Prostate gland (tissue), 2 donors: ENCODE data around the gene VPS18. TPM values are rescaled to one million over a fixed set of nuclear protein-coding genes. Genes with fewer than 3 reads are reported as not detected.

Experiments used
- DNase-seq: peaks from one replicate; pipeline ENCODE4 v3.0.0-alpha.2; 2019; ENCODE audit warnings: low spot score
- H3K27ac ChIP-seq, 2 donors: fragments of 200-600 bp; sonication (generic); 2 replicates each; pipeline ENCODE4 v1.5.1; 2017 to 2019
- H3K27me3 ChIP-seq: fragments of 200-600 bp; sonication (generic); replicated peaks from 2 replicates; pipeline ENCODE4 v1.5.1; 2019; ENCODE audit not compliant: insufficient read depth
- H3K36me3 ChIP-seq, 2 donors: fragments of 200-600 bp; sonication (generic); 1 replicate in 1 of 2; 2 replicates in 1 of 2; pipeline versions ENCODE4 v1.5.1 to v1.8.1; 2017 to 2019
- H3K4me1 ChIP-seq: fragments of 200-600 bp; sonication (generic); replicated peaks from 2 replicates; pipeline ENCODE4 v1.5.1; 2019
- H3K4me3 ChIP-seq, 2 donors: fragments of 200-600 bp; sonication (generic); 2 replicates each; pipeline ENCODE4 v1.5.1; 2017 to 2019
- H3K9me3 ChIP-seq: fragments of 200-600 bp; sonication (generic); 2 replicates; pipeline ENCODE4 v1.5.1; 2017
- POLR2A ChIP-seq: fragments of 450-650 bp; IDR thresholded peaks from one replicate; pipeline ENCODE4 v1.6.1; 2016; ENCODE audit warnings: antibody characterized with exemption, mild to moderate bottlenecking
- POLR2AphosphoS5 ChIP-seq: sonication (generic); formaldehyde crosslinking; IDR thresholded peaks from one replicate; pipeline ENCODE4 v1.6.1; 2017; ENCODE audit warnings: antibody characterized with exemption
- WGBS: methylation state at CpG from one replicate; pipeline ENCODE4 v1.1.5; 2018; 5-methylcytosine and 5-hydroxymethylcytosine counted together
- intact Hi-C: fragments of 100-400 bp; cut with DNase I; formaldehyde crosslinking; loops from one replicate; pipeline ENCODE4 v1.14.2; 2022
- total RNA-seq, 2 donors: library from RNA; depleted of rRNA; stranded (reverse); fragments of >200 nt; gene quantifications; one replicate each; pipeline ENCODE4 v1.1.0, GENCODE V29; 2016
- TF ChIP-seq, protein P1 (sequence below), 4 experiments: fragments of 200-600 bp in 2 of 4; fragments of 450-650 bp in 2 of 4; sonication (generic) in 2 of 4; IDR thresholded peaks; 1 replicate in 3 of 4; 2 replicates in 1 of 4; pipeline ENCODE4 v1.5.1; 2016 to 2019; ENCODE audit warnings: antibody characterized with exemption in 4 of 4, mild to moderate bottlenecking in 2 of 4, moderate library complexity in 2 of 4

The VPS18 gene
- total RNA-seq, 2 donors from 2014 or later, result 32.4 to 39.0 TPM

DNA sequence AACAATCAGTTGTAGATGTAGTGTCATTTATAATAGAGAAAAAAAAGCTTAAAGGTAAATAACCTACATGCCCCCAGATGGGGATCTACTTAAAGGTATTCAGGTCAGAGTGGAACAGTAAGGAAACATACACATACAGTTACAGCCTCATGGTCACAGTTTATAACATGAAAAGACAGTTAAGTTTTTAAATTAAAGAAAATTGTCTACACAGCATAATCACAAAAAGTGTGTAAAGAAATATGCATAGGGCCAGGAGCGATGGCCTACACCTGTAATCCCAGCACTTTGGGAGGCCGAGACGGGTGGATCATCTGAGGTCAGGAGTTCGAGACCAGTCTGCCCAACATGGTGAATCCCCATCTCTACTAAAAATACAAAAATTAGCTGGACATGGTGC, 27.1 kb upstream of the VPS18 start:
- TF ChIP-seq, protein P1, sequence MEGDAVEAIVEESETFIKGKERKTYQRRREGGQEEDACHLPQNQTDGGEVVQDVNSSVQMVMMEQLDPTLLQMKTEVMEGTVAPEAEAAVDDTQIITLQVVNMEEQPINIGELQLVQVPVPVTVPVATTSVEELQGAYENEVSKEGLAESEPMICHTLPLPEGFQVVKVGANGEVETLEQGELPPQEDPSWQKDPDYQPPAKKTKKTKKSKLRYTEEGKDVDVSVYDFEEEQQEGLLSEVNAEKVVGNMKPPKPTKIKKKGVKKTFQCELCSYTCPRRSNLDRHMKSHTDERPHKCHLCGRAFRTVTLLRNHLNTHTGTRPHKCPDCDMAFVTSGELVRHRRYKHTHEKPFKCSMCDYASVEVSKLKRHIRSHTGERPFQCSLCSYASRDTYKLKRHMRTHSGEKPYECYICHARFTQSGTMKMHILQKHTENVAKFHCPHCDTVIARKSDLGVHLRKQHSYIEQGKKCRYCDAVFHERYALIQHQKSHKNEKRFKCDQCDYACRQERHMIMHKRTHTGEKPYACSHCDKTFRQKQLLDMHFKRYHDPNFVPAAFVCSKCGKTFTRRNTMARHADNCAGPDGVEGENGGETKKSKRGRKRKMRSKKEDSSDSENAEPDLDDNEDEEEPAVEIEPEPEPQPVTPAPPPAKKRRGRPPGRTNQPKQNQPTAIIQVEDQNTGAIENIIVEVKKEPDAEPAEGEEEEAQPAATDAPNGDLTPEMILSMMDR (IDR thresholded peaks at IDR 0.05), result no peak
- TF ChIP-seq POLR2A (no peak), POLR2AphosphoS5 (no peak)
- no peak overlapping the region for H3K27ac ChIP-seq
- H3K27me3 ChIP-seq, result no peaks in the 10 kb centered on the region

DNA sequence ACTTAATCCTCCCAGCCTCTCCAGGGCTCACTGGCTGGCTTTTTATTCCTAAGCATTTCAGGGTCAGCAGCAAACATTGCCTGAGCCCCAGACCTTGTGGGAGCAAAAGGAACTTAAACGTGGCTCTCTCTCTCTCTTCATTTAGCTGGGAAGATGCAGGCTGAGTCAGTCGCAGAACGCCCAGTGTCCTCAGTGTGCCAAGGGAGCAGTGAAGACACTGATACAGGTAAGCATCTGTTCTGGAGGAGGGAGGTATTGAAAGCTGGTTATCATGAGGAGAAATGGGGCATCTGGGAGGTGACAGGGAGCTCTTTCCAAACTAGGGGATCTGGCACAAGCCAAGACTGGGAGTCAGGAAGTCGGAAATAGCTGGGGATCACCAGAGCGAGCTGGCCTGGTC, 24.6 kb upstream of the VPS18 start:
- no peak overlapping the region for H3K27ac ChIP-seq
- H3K36me3 ChIP-seq, result no peaks in the 10 kb centered on the region
- no peaks in the 10 kb centered on the region for H3K27me3 ChIP-seq
- no peak for TF ChIP-seq POLR2A
- TF ChIP-seq, protein P1 (IDR thresholded peaks at IDR 0.05), result no peak
- TF ChIP-seq POLR2AphosphoS5, result no peak
- no peaks in the 10 kb centered on the region for H3K9me3 ChIP-seq
- 76% methylated on average over 5 of the region's 5 CpGs for WGBS
- H3K4me3 ChIP-seq, result no peak overlapping the region
- no peak for DNase-seq
- peaks cover 4% of the 10 kb centered on the region for H3K4me1 ChIP-seq
- intact Hi-C loops, result no loop called here

More for the DNA sequence above, 27.1 kb upstream of the VPS18 start:
- Histone ChIP-seq H3K36me3 (no peaks in the 10 kb centered on the region), H3K9me3 (no peaks in the 10 kb centered on the region), H3K4me3 (no peak overlapping the region), H3K4me1 (peaks cover 4% of the 10 kb centered on the region)
- WGBS, result 99% methylated on average over 4 of the region's 4 CpGs
- intact Hi-C loops, result no loop called here
- DNase-seq, result no peak

DNA sequence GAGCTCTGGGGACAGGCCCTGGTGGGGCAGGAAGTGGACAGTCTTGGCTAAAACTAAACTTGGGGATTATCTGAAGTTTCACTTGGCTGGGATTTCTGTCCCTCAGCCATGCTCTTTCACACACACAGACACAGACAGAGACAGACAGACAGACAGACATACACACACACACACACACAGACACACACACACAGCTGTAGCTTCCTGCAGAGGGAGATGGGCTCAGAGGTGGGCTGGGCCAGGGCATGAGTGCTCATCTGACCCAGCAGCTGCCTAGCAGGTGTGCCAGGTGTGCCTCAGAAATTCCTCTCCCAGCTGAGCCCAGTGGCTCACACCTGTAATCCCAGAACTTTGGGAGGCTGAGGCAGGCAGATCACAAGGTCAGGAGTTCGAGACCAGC, 23.5 kb upstream of the VPS18 start:
- TF ChIP-seq POLR2A, result no peak
- TF ChIP-seq POLR2AphosphoS5, result no peak
- TF ChIP-seq, protein P1 (IDR thresholded peaks at IDR 0.05), result no peak
- Histone ChIP-seq H3K9me3 (no peaks in the 10 kb centered on the region), H3K4me1 (peaks cover 4% of the 10 kb centered on the region), H3K36me3 (no peaks in the 10 kb centered on the region), H3K4me3 (no peak overlapping the region), H3K27ac (no peak overlapping the region), H3K27me3 (no peaks in the 10 kb centered on the region)
- no peak for DNase-seq
- intact Hi-C loops, result no loop called here
- 100% methylated on average over 1 of the region's 1 CpG for WGBS

DNA sequence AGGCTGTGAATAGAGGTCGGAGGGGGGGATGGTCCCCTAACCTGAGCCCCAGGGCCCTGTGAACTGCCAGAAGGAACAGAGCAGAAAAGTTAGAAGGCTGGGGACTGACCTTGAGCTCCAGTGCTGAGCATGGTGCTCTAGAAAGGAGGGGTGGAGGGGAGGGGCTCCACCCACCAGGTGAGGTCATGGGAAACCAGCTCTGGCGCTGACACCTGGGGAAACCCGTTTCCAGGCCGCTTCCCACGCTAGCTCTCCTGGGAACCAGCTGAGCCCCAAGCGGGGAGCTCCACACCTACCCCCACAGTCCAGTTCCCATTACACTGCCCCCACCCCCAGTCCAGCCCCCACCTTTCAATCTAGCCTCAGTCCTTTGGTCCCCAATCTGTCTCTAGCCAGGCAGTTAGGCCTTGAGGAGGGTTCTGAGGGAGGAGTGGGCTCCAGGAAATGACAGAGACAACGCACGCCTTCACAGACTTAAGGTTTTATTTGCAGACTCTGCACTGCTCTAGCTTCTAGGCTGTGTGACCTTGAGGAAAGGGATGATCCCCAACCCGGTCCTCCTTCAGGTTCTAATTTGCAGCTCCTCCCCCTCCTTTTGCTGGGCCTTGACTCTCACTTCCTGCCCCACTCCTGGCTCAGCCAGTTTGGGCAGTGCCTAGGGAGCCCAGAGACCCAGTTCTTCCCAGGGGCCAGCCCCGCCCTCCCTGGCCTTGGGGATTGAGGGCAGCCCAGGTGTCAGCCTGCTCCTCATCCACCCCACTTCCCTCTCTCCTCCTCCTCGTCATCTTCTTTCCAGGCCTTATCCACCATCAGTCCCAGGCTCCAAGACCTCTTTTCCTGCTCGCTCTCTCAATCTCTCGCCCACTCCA, 22.3 kb upstream of the VPS18 start:
- no peaks in the 10 kb centered on the region for H3K36me3 ChIP-seq
- H3K4me3 ChIP-seq, result no peak overlapping the region
- intact Hi-C loops, result no loop called here
- TF ChIP-seq, protein P1 (IDR thresholded peaks at IDR 0.05), result no peak
- TF ChIP-seq POLR2A, result peak; percentile 19
- peak; percentile 27 for TF ChIP-seq POLR2AphosphoS5
- H3K27me3 ChIP-seq, result no peaks in the 10 kb centered on the region
- peaks cover 4% of the 10 kb centered on the region for H3K4me1 ChIP-seq
- no peaks in the 10 kb centered on the region for H3K9me3 ChIP-seq
- peak; percentile 82 for DNase-seq
- H3K27ac ChIP-seq, result peak overlapping the region; percentile 64 to 82
- 65% methylated on average over 13 of the region's 13 CpGs for WGBS
